Neural progenitor cell (in vitro differentiated cells): ENCODE measurements around the gene SEPTIN12. TPM values are rescaled to one million over a fixed set of nuclear protein-coding genes. Genes with fewer than 3 reads are reported as not detected.
"Not testable (repeated sequence)": the region's sequence is repeated elsewhere in the genome, so short reads cannot be mapped to it uniquely, and the experiment has no call there.

Experiments
- DNase-seq: peaks from one replicate; pipeline ENCODE4 v3.0.0-alpha.2; 2016; ENCODE audit warnings: low spot score
- H2AFZ ChIP-seq: fragments of 200-600 bp; sonication (generic); replicated peaks from 2 replicates; pipeline ENCODE4 v1.6.1; 2016; ENCODE audit warnings: antibody characterized with exemption
- H3F3A ChIP-seq: fragments of 200-600 bp; sonication (generic); 2 replicates; pipeline ENCODE4 v1.6.1; 2016; ENCODE audit warnings: antibody characterized with exemption, low read depth
- H3K27ac ChIP-seq: fragments of 200-600 bp; sonication (generic); 2 replicates; pipeline ENCODE4 v1.5.1; 2016; ENCODE audit warnings: mild to moderate bottlenecking
- H3K27me3 ChIP-seq: fragments of 200-600 bp; sonication (generic); 2 replicates; pipeline ENCODE4 v1.6.1; 2016; ENCODE audit warnings: mild to moderate bottlenecking, moderate library complexity
- H3K36me3 ChIP-seq: fragments of 200-600 bp; sonication (generic); 2 replicates; pipeline ENCODE4 v1.5.1; 2016
- H3K4me1 ChIP-seq: fragments of 200-600 bp; sonication (generic); 2 replicates; pipeline ENCODE4 v1.6.1; 2016; ENCODE audit warnings: mixed run types
- H3K4me2 ChIP-seq: fragments of 200-600 bp; sonication (generic); 2 replicates; pipeline ENCODE4 v1.6.1; 2016
- H3K4me3 ChIP-seq: fragments of 200-600 bp; sonication (generic); 2 replicates; pipeline ENCODE4 v1.5.1; 2016
- H3K79me2 ChIP-seq: fragments of 200-600 bp; sonication (generic); 2 replicates; pipeline ENCODE4 v1.6.1; 2016; ENCODE audit warnings: low read depth
- H3K9ac ChIP-seq: fragments of 200-600 bp; sonication (generic); 2 replicates; pipeline ENCODE4 v1.6.1; 2016
- H3K9me3 ChIP-seq: fragments of 200-600 bp; sonication (generic); 2 replicates; pipeline ENCODE4 v1.5.1; 2016; ENCODE audit warnings: low read depth
- H4K20me1 ChIP-seq: fragments of 200-600 bp; sonication (generic); 2 replicates; pipeline ENCODE4 v1.6.1; 2016; ENCODE audit warnings: low read depth
- H3K27ac Mint-ChIP-seq: 3 replicates; pipeline ENCODE4 v1.8.0; 2021; ENCODE audit warnings: mixed read lengths
- H3K27me3 Mint-ChIP-seq: 2 replicates; pipeline ENCODE4 v1.8.0; 2022; ENCODE audit warnings: low read depth, mild to moderate bottlenecking, inconsistent platforms, moderate library complexity, mixed read lengths; ENCODE audit not compliant: insufficient read depth
- H3K36me3 Mint-ChIP-seq: 3 replicates; pipeline ENCODE4 v1.8.0; 2021; ENCODE audit warnings: mixed read lengths
- H3K4me1 Mint-ChIP-seq: 3 replicates; pipeline ENCODE4 v1.8.0; 2021; ENCODE audit warnings: mixed read lengths
- H3K4me3 Mint-ChIP-seq: 3 replicates; pipeline ENCODE4 v1.8.0; 2021; ENCODE audit warnings: mild to moderate bottlenecking, moderate library complexity, mixed read lengths
- H3K9me3 Mint-ChIP-seq: 3 replicates; pipeline ENCODE4 v1.8.0; 2020; ENCODE audit warnings: mixed read lengths
- EZH2 ChIP-seq: fragments of 200-600 bp; sonication (generic); IDR thresholded peaks from 2 replicates; pipeline ENCODE4 v1.6.1; 2017; ENCODE audit warnings: antibody characterized with exemption, mild to moderate bottlenecking, moderate library complexity
- EZH2phosphoT487 ChIP-seq: fragments of 200-600 bp; sonication (generic); IDR thresholded peaks from 2 replicates; pipeline ENCODE4 v1.6.1; 2017; ENCODE audit warnings: antibody characterized with exemption
- total RNA-seq: library from RNA; depleted of rRNA; stranded (reverse); fragments of >200 nt; gene quantifications from 2 replicates; pipeline ENCODE4 v1.2.3, GENCODE V29; 2015; ENCODE audit warnings: low replicate concordance
- TF ChIP-seq, protein P1 (sequence below): fragments of 200-600 bp; sonication (generic); IDR thresholded peaks from 2 replicates; pipeline ENCODE4 v1.5.1; 2017; ENCODE audit warnings: antibody characterized with exemption, mild to moderate bottlenecking

SEPTIN12 gene
- total RNA-seq, 1 donor from 2014 or later = not detected

DNA sequence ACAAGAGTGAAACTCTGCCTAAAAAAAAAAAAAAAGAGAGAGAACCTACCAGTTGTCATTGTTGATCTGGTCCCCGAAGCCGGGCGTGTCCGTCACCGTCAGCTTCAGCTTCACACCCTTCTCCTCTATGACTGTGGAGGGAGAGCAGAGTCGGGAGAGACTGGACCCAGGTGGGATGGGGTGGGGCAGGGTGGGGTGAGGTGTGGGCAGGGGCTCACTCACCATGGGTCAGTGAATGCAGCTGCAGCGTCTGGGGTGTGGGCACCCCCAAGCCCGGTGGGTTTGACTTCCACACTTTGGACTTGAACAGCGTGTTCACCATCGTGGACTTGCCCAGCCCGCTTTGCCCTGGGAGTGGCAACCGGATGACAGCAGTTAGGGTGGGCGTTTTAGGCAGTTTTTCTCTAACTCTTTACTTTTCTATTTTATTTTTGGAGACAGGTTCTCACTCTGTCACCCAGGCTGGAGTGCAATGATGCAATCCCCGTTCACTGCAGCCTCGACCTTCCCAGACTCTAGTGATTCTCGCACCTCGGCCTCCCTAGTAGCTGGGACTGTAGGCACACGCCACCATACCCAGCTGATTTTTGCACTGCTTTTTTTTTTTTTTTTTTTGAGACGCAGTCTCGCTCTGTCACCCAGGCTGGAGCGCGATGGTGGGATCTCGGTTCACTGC is 2.2 kb downstream of the SEPTIN12 start:
- Histone ChIP-seq H3K79me2 (no peaks in the 10 kb centered on the region), H3F3A (peaks cover 11% of the 10 kb centered on the region), H2AFZ (no peak overlapping the region), H4K20me1 (no peaks in the 10 kb centered on the region), H3K36me3 (no peaks in the 10 kb centered on the region), H3K27ac (no peak overlapping the region), H3K4me1 (peaks cover 11% of the 10 kb centered on the region), H3K27me3 (no peaks in the 10 kb centered on the region), H3K4me3 (no peak overlapping the region), H3K4me2 (no peak overlapping the region), H3K9ac (no peak overlapping the region), H3K9me3 (no peaks in the 10 kb centered on the region)
- TF ChIP-seq, protein P1, sequence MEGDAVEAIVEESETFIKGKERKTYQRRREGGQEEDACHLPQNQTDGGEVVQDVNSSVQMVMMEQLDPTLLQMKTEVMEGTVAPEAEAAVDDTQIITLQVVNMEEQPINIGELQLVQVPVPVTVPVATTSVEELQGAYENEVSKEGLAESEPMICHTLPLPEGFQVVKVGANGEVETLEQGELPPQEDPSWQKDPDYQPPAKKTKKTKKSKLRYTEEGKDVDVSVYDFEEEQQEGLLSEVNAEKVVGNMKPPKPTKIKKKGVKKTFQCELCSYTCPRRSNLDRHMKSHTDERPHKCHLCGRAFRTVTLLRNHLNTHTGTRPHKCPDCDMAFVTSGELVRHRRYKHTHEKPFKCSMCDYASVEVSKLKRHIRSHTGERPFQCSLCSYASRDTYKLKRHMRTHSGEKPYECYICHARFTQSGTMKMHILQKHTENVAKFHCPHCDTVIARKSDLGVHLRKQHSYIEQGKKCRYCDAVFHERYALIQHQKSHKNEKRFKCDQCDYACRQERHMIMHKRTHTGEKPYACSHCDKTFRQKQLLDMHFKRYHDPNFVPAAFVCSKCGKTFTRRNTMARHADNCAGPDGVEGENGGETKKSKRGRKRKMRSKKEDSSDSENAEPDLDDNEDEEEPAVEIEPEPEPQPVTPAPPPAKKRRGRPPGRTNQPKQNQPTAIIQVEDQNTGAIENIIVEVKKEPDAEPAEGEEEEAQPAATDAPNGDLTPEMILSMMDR = no peak
- TF ChIP-seq EZH2phosphoT487 (no peak), EZH2 (no peak)
- H3K4me1 Mint-ChIP-seq = peaks cover 17% of the 10 kb centered on the region
- peaks cover 2% of the 10 kb centered on the region for H3K27me3 Mint-ChIP-seq
- H3K9me3 Mint-ChIP-seq = no peaks in the 10 kb centered on the region
- no peak overlapping the region for H3K4me3 Mint-ChIP-seq
- no peak for DNase-seq
- H3K36me3 Mint-ChIP-seq = no peaks in the 10 kb centered on the region
- H3K27ac Mint-ChIP-seq = no peak overlapping the region

DNA sequence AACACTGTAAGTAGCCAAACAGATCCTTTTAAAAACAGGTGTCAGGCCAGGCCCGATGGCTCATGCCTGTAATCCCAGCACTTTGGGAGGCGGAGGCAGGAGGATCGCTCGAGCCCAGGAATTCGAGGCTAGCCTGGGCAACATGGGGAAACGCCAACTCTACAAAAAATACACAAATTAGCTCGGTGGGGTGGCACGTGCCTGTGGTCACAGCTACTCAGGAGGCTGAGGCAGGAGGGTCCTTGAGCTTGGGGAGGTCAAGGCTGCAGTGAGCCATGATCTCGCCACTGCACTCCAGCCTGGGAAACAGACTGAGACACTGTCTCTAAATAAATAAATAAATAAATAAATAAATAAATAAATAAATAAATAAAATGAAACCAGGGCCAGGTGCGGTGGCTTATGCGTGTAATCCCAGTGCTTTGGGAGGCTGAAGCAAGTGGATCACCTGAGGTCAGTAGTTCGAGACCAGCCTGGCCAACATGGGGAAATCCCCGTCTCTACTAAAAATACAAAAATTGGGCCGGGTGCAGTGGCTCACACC is 3.6 kb downstream of the SEPTIN12 start:
- H2AFZ ChIP-seq, H3K36me3 ChIP-seq, H3K9me3 ChIP-seq, H3K4me3 ChIP-seq, H3K9ac ChIP-seq, H4K20me1 ChIP-seq, H3K27me3 Mint-ChIP-seq, DNase-seq, H3K4me2 ChIP-seq, H3K36me3 Mint-ChIP-seq, H3K27ac ChIP-seq, H3K9me3 Mint-ChIP-seq, H3K79me2 ChIP-seq, H3F3A ChIP-seq, H3K27me3 ChIP-seq: not testable (repeated sequence)
- Mint-ChIP-seq H3K4me1 (peaks cover 17% of the 10 kb centered on the region), H3K27ac (peak overlapping the region; percentile 37), H3K4me3 (peak overlapping the region; percentile 58)
- H3K4me1 ChIP-seq = peaks cover 11% of the 10 kb centered on the region

DNA sequence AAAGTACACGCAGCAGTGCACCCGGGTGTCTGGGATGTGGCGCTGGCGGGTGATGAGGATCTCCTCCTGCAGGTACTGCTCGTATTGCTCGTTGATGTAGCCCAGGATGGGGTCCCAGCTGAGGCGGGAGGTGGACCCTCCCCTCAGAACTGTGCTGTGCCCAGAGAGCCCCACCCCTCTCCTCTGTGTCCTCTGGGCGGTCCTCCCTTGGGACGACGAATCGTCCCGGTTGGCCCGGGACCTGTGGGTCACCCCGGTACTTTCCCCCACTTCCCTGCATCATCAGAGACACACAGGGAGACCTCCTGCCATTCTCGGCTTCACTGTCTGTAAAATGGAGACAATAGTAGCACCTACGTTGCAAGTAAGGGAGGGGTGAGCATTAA is 4.2 kb downstream of the SEPTIN12 start:
- Mint-ChIP-seq H3K4me1 (peaks cover 17% of the 10 kb centered on the region), H3K4me3 (no peak overlapping the region), H3K36me3 (no peaks in the 10 kb centered on the region), H3K27me3 (peaks cover 2% of the 10 kb centered on the region), H3K9me3 (no peaks in the 10 kb centered on the region), H3K27ac (peak overlapping the region; percentile 37)
- DNase-seq = no peak
- Histone ChIP-seq H4K20me1 (no peaks in the 10 kb centered on the region), H3K27ac (no peak overlapping the region), H3K4me1 (peaks cover 11% of the 10 kb centered on the region), H3K79me2 (no peaks in the 10 kb centered on the region), H3K9ac (no peak overlapping the region), H3K9me3 (no peaks in the 10 kb centered on the region), H3K4me3 (no peak overlapping the region), H3K27me3 (no peaks in the 10 kb centered on the region), H3K4me2 (no peak overlapping the region), H3K36me3 (no peaks in the 10 kb centered on the region), H3F3A (peaks cover 5% of the 10 kb centered on the region), H2AFZ (no peak overlapping the region)
- no peak for TF ChIP-seq EZH2
- TF ChIP-seq, protein P1 = no peak
- TF ChIP-seq EZH2phosphoT487 = no peak

DNA sequence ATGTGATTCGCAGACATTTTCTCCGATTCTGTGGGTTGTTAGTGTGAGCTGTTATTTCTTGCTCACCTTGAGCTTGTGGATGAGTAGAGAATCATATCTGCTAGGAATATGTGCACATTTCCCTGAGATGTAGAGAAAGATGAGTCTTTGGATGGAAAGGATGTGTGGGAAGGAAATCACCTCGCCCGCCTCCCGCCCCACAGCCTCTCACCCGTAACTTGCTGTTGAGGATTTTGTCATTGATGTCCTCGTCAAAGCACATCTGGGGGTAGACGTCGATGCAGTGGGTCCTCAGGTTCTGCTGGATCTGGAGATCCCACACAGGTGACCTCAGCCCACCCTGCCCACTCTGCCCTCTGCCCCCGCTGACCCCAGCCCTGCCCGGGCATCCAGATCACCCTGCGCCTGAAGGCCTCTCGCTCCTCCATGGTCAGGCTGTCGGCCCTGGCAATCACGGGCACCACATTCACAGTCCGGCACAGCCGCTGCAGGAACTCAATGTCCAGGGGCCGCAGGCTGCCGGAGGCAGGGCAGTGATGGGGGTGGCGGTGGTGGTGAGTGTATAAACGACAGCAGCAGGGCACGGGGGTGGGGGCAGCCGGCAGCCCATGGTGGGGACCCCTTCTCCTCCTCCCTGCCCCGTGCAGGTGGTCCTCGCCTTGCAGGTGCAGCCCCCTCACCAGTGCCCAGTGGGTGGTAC is 4.7 kb downstream of the SEPTIN12 start:
- Histone ChIP-seq H3K4me2 (no peak overlapping the region), H4K20me1 (no peaks in the 10 kb centered on the region), H2AFZ (no peak overlapping the region), H3K4me1 (peaks cover 8% of the 10 kb centered on the region), H3K27ac (no peak overlapping the region), H3F3A (no peaks in the 10 kb centered on the region), H3K27me3 (no peaks in the 10 kb centered on the region), H3K4me3 (no peak overlapping the region), H3K36me3 (no peaks in the 10 kb centered on the region), H3K9me3 (no peaks in the 10 kb centered on the region), H3K79me2 (no peaks in the 10 kb centered on the region), H3K9ac (no peak overlapping the region)
- no peak overlapping the region for H3K4me3 Mint-ChIP-seq
- TF ChIP-seq, protein P1 = no peak
- no peak for TF ChIP-seq EZH2phosphoT487
- TF ChIP-seq EZH2 = no peak
- H3K27me3 Mint-ChIP-seq = peaks cover 2% of the 10 kb centered on the region
- H3K36me3 Mint-ChIP-seq = no peaks in the 10 kb centered on the region
- no peaks in the 10 kb centered on the region for H3K9me3 Mint-ChIP-seq
- no peak for DNase-seq
- H3K4me1 Mint-ChIP-seq = peaks cover 11% of the 10 kb centered on the region
- H3K27ac Mint-ChIP-seq = no peak overlapping the region
